Measurements from ENCODE around the gene MRPL44.
"Not testable (repeated sequence)": the region's sequence is repeated elsewhere in the genome, so short reads cannot be mapped to it uniquely, and the experiment has no call there.

The MRPL44 gene

GRCh38 chr2:223995569-223995968, 38.3 kb downstream of the MRPL44 start:
- H3K4me3 Mint-ChIP-seq = no peak overlapping the region
- H3K9me3 Mint-ChIP-seq = no peaks in the 10 kb centered on the region
- peaks cover 6% of the 10 kb centered on the region for H3K4me1 Mint-ChIP-seq (ENCODE audit: low read depth)
- H3K36me3 Mint-ChIP-seq (ENCODE audit: low read depth) = peaks cover 15% of the 10 kb centered on the region
- H3K27me3 Mint-ChIP-seq (ENCODE audit: low read depth) = no peaks in the 10 kb centered on the region
- peak overlapping the region; percentile 50 for H3K27ac Mint-ChIP-seq

GRCh38 chr2:223996391-223996790, 39.1 kb downstream of the MRPL44 start:
- no peak overlapping the region for H3K4me3 Mint-ChIP-seq
- no peaks in the 10 kb centered on the region for H3K9me3 Mint-ChIP-seq
- no peak overlapping the region for H3K27ac Mint-ChIP-seq
- H3K4me1 Mint-ChIP-seq (ENCODE audit: low read depth) = peaks cover 6% of the 10 kb centered on the region
- no peaks in the 10 kb centered on the region for H3K27me3 Mint-ChIP-seq (ENCODE audit: low read depth)
- H3K36me3 Mint-ChIP-seq (ENCODE audit: low read depth) = peaks cover 16% of the 10 kb centered on the region

- H3K27ac Mint-ChIP-seq = no peak overlapping the region
Observed at GRCh38 chr2:223997938-223998337, 40.7 kb downstream of the MRPL44 start.

GRCh38 chr2:223998948-223999347, 41.7 kb downstream of the MRPL44 start:
- Mint-ChIP-seq H3K27ac (no peak overlapping the region), H3K4me1 (ENCODE audit: low read depth) (peaks cover 4% of the 10 kb centered on the region), H3K9me3 (no peaks in the 10 kb centered on the region), H3K27me3 (ENCODE audit: low read depth) (no peaks in the 10 kb centered on the region), H3K36me3 (ENCODE audit: low read depth) (peaks cover 19% of the 10 kb centered on the region), H3K4me3 (no peak overlapping the region)

More at GRCh38 chr2:223997938-223998337, 40.7 kb downstream of the MRPL44 start:
- Mint-ChIP-seq H3K4me1 (ENCODE audit: low read depth) (peaks cover 6% of the 10 kb centered on the region), H3K9me3 (no peaks in the 10 kb centered on the region), H3K36me3 (ENCODE audit: low read depth) (peaks cover 19% of the 10 kb centered on the region), H3K27me3 (ENCODE audit: low read depth) (no peaks in the 10 kb centered on the region), H3K4me3 (no peak overlapping the region)

- Mint-ChIP-seq H3K36me3 (ENCODE audit: low read depth) (peaks cover 16% of the 10 kb centered on the region), H3K9me3 (no peaks in the 10 kb centered on the region), H3K27ac (no peak overlapping the region), H3K4me3 (no peak overlapping the region), H3K27me3 (ENCODE audit: low read depth) (no peaks in the 10 kb centered on the region), H3K4me1 (ENCODE audit: low read depth) (peaks cover under 1% of the 10 kb centered on the region)
Observed at GRCh38 chr2:223999862-224000261, 42.6 kb downstream of the MRPL44 start.

GRCh38 chr2:224000662-224001061, 43.4 kb downstream of the MRPL44 start:
- not testable (repeated sequence) for H3K27ac Mint-ChIP-seq; H3K4me1 Mint-ChIP-seq (ENCODE audit: low read depth); H3K4me3 Mint-ChIP-seq; H3K9me3 Mint-ChIP-seq; H3K27me3 Mint-ChIP-seq (ENCODE audit: low read depth)
- peaks cover 13% of the 10 kb centered on the region for H3K36me3 Mint-ChIP-seq (ENCODE audit: low read depth)

GRCh38 chr2:224004105-224004695, 46.9 kb downstream of the MRPL44 start:
- H3K27ac Mint-ChIP-seq = no peak overlapping the region
- no peaks in the 10 kb centered on the region for H3K27me3 Mint-ChIP-seq (ENCODE audit: low read depth)
- H3K4me1 Mint-ChIP-seq (ENCODE audit: low read depth) = no peaks in the 10 kb centered on the region
- no peak overlapping the region for H3K4me3 Mint-ChIP-seq
- peaks cover 14% of the 10 kb centered on the region for H3K36me3 Mint-ChIP-seq (ENCODE audit: low read depth)
- no peaks in the 10 kb centered on the region for H3K9me3 Mint-ChIP-seq

- H3K27ac Mint-ChIP-seq = no peak overlapping the region
- peaks cover 16% of the 10 kb centered on the region for H3K4me1 Mint-ChIP-seq (ENCODE audit: low read depth)
- H3K36me3 Mint-ChIP-seq (ENCODE audit: low read depth) = peaks cover 3% of the 10 kb centered on the region
- no peaks in the 10 kb centered on the region for H3K9me3 Mint-ChIP-seq
- H3K4me3 Mint-ChIP-seq = no peak overlapping the region
- H3K27me3 Mint-ChIP-seq (ENCODE audit: low read depth) = no peaks in the 10 kb centered on the region
Observed at GRCh38 chr2:224008702-224009261, 51.5 kb downstream of the MRPL44 start.

- Mint-ChIP-seq H3K27ac (peak overlapping the region; percentile 55), H3K9me3 (no peaks in the 10 kb centered on the region), H3K4me1 (ENCODE audit: low read depth) (peaks cover 16% of the 10 kb centered on the region), H3K4me3 (peak overlapping the region; percentile 39), H3K27me3 (ENCODE audit: low read depth) (no peaks in the 10 kb centered on the region), H3K36me3 (ENCODE audit: low read depth) (peaks cover 3% of the 10 kb centered on the region)
Observed at GRCh38 chr2:224009605-224010315, 52.5 kb downstream of the MRPL44 start.

GRCh38 chr2:224011837-224012236, 54.6 kb downstream of the MRPL44 start:
- H3K27ac Mint-ChIP-seq = no peak overlapping the region
- H3K4me3 Mint-ChIP-seq = no peak overlapping the region
- H3K27me3 Mint-ChIP-seq (ENCODE audit: low read depth) = no peaks in the 10 kb centered on the region
- no peaks in the 10 kb centered on the region for H3K9me3 Mint-ChIP-seq
- peaks cover 27% of the 10 kb centered on the region for H3K4me1 Mint-ChIP-seq (ENCODE audit: low read depth)
- H3K36me3 Mint-ChIP-seq (ENCODE audit: low read depth) = peaks cover 1% of the 10 kb centered on the region

- H3K4me3 Mint-ChIP-seq = no peak overlapping the region
- no peaks in the 10 kb centered on the region for H3K27me3 Mint-ChIP-seq (ENCODE audit: low read depth)
- peaks cover 36% of the 10 kb centered on the region for H3K4me1 Mint-ChIP-seq (ENCODE audit: low read depth)
- H3K27ac Mint-ChIP-seq = no peak overlapping the region
- H3K9me3 Mint-ChIP-seq = no peaks in the 10 kb centered on the region
- H3K36me3 Mint-ChIP-seq (ENCODE audit: low read depth) = peaks cover 4% of the 10 kb centered on the region
Observed at GRCh38 chr2:224014336-224014735, 57.1 kb downstream of the MRPL44 start.

GRCh38 chr2:224016963-224017362, 59.7 kb downstream of the MRPL44 start:
- Mint-ChIP-seq H3K36me3 (ENCODE audit: low read depth) (peaks cover 5% of the 10 kb centered on the region), H3K27ac (no peak overlapping the region), H3K4me3 (no peak overlapping the region), H3K4me1 (ENCODE audit: low read depth) (peaks cover 22% of the 10 kb centered on the region), H3K27me3 (ENCODE audit: low read depth) (no peaks in the 10 kb centered on the region), H3K9me3 (no peaks in the 10 kb centered on the region)
